Motor neuron (in vitro differentiated cells): Measurements from ENCODE around the gene MGLL. TPM values are rescaled to one million over a fixed set of nuclear protein-coding genes. Genes with fewer than 3 reads are reported as not detected.
"Not testable (repeated sequence)": the region's sequence is repeated elsewhere in the genome, so short reads cannot be mapped to it uniquely, and the experiment has no call there.

Experiments used
- ATAC-seq, 8 experiments: fragments of 200-7000 bp; cut with Tn5 transposase; replicated peaks in 6 of 8; 2 replicates each; pipeline ENCODE4 v1.8.0; 2021; ENCODE audit warnings: mild to moderate bottlenecking in 8 of 8, moderate library complexity in 8 of 8
- H3K27ac ChIP-seq, 2 donors: fragments of 250-450 bp; sonication (Bioruptor Pico); 2 replicates each; pipeline ENCODE4 v1.9.0; 2021; ENCODE audit warnings: antibody characterized with exemption in 2 of 2, mild to moderate bottlenecking in 2 of 2, moderate library complexity in 1 of 2
- H3K4me1 ChIP-seq, 2 donors: fragments of 250-450 bp; sonication (Bioruptor Pico); replicated peaks in 1 of 2; 2 replicates each; pipeline ENCODE4 v1.6.1; 2021; ENCODE audit warnings: antibody characterized with exemption in 2 of 2, mild to moderate bottlenecking in 2 of 2, moderate library complexity in 1 of 2
- H3K4me3 ChIP-seq, 5 donors: fragments of 250-450 bp; sonication (Bioruptor Pico); 2 replicates each; pipeline ENCODE4 v1.9.0; 2021; ENCODE audit warnings: antibody characterized with exemption in 5 of 5, mild to moderate bottlenecking in 5 of 5, moderate library complexity in 4 of 5
- WGBS, 10 experiments: fragments of 450-650 bp; shearing (Covaris generic); methylation state at CpG; one replicate each; pipeline ENCODE4 v1.0.0; 2022; 5-methylcytosine and 5-hydroxymethylcytosine counted together
- in situ Hi-C, 9 experiments: fragments of 400-800 bp; cut with MboI; loops; one replicate each; pipeline ENCODE4 v1.15.0; 2021; ENCODE audit warnings: low sequenced_read_pairs in 9 of 9, low pct_unique_long_range_greater_than_20kb in 2 of 9; ENCODE audit not compliant: unreplicated experiment in 9 of 9
- total RNA-seq, 8 experiments: library from RNA; unstranded; fragments of 300-600 nt; gene quantifications; 2 replicates each; pipeline versions ENCODE4 v1.2.3 to v1.2.4, GENCODE V29; 2022

MGLL gene
- total RNA-seq, 8 experiments from 2014 or later: 0.43 to 69.2 (median 4.5) TPM

DNA sequence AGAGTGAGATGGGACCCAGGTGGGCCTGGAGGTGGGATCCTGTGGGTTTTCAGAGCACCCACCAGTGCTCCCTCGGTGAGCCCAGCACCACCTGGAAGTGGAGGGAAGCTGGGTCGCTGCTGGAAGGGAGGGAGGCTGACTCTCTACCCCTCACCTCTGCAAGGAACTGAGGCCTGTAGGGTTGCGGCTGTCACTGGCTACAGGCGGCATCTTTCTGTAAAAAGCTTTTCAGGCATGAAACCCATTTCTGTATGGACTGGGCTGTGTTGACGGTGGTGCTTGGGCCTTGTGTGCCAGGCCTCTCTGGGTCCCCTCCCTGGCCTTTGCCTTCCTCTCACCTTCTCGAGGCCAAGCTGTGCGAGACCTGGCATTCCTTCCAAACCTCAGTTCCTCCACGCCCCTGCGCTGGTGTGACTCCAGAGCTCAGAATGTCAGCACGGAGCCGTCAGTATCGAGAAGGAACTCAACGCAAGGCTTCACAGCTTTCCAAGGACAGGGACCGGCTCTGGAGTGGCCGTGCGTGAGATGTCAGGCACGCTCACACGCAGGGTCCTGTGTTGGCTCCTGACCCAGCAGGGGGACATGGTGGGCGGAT lies 133.0 kb downstream of the MGLL start:
- in situ Hi-C loops: loop anchor here in 1 of 9 experiments (25.0 kb wide), 1 partner anchor 273 kb away; no protein-coding TSS in a partner anchor
- Histone ChIP-seq H3K4me3 (no peak overlapping the region), H3K4me1 (peaks cover 0 to 4% of the 10 kb centered on the region in 2 donors), H3K27ac (no peak overlapping the region)
- ATAC-seq: no peak
- WGBS, 10 experiments: 82 to 97% (median 90%) methylated on average over 3 to 14 of the region's 19 CpGs; no CpG with 5 or more reads in 5 of the 10 experiments

DNA sequence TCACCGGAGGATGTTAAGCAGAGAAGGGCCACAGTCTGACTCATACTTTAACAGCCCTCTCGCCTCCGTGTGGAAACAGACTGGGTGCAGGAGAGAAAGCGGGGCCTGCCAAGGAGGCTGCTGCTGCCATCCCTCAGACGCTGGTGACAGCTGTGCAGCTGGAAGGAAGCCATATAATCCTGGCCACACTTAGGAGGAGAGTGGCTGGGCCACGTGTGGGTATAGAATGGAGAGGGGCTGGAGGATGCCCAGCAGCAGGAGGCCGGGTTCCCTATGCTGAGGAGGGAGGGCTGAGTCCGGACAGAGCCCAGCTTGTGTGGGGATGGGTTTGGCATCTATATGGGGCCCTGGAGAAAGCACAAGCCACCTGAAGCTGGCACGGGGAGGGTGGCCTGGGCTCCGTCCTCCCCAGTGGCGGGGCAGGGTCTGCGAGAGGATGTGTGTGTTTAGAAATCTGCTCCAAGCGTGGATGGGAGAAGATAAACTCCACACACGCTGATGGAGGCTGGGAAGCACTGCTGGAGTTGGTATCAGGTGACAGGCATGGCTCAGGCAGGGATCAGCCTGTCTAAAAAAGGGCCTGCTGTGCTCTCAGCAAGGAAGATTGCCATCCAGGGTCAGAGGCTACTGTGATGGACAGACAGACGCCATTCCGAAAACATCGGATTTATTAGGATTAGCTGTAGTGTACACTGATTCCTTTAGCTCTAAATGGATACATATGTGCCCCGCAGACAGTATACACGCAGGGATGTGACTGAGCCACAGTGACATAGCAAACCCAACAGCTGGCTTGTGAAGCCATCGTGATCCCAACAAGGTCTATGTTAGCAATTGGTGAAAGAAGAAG lies 133.7 kb downstream of the MGLL start:
- H3K27ac ChIP-seq: no peak overlapping the region
- no peak overlapping the region for H3K4me3 ChIP-seq
- peaks cover 0 to 4% of the 10 kb centered on the region in 2 donors for H3K4me1 ChIP-seq
- peak in 5 of 8 experiments; percentile 32 to 70 (median 53) for ATAC-seq
- in situ Hi-C loops: loop anchor here in 1 of 9 experiments (25.0 kb wide), 1 partner anchor 274 kb away; no protein-coding TSS in a partner anchor
- WGBS, 10 experiments: 12 to 100% (median 70%) methylated on average over 1 to 8 of the region's 20 CpGs; no CpG with 5 or more reads in 4 of the 10 experiments

- H3K4me1 ChIP-seq: peaks cover 0 to 4% of the 10 kb centered on the region in 2 donors
- no peak overlapping the region for H3K4me3 ChIP-seq
- 40 to 100% (median 40%) methylated on average over 1 of the region's 2 CpGs; no CpG with 5 or more reads in 7 of the 10 experiments for WGBS, 10 experiments
- peak in 2 of 8 experiments; percentile 4 to 6 for ATAC-seq
- in situ Hi-C loops: loop anchor here in 1 of 9 experiments (25.0 kb wide), 1 partner anchor 274 kb away; no protein-coding TSS in a partner anchor
- no peak overlapping the region for H3K27ac ChIP-seq
Observed at GRCh38 chr3:127688022-127688415, 134.3 kb downstream of the MGLL start.

DNA sequence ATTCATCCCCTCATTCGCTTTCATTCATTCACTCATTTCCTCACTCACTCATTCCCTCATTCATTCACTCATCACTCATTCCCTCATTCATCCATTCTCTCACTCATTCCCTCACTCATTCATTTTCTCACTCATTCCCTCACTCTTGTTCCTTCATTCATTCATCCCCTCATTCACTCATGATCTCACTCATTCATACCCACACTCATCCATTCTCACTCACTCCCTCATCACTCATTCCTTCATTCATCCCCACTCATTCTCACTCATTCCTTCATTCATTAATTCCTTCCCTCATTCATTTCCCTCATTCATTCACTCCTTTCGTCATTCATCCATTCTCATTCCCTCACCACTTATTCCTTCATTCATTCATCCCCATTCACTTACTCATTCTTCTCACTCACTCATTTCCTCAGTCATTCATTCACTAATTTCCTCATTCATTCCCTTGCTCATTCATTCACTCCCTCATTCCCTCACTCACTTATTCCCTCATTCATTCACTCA lies 135.0 kb downstream of the MGLL start:
- ATAC-seq: no peak
- in situ Hi-C loops: loop anchor here in 1 of 9 experiments (25.0 kb wide), 1 partner anchor 275 kb away; no protein-coding TSS in a partner anchor
- no peak overlapping the region for H3K27ac ChIP-seq

GRCh38 chr3:127686512-127686894 lies 135.8 kb downstream of the MGLL start:
- ATAC-seq: no peak
- in situ Hi-C loops: loop anchor here in 1 of 9 experiments (25.0 kb wide), 1 partner anchor 276 kb away; no protein-coding TSS in a partner anchor
- peaks cover 0 to 4% of the 10 kb centered on the region in 2 donors for H3K4me1 ChIP-seq
- H3K4me3 ChIP-seq: no peak overlapping the region
- H3K27ac ChIP-seq: no peak overlapping the region

More for the DNA sequence above, 135.0 kb downstream of the MGLL start:
- 78 to 100% (median 94%) methylated on average over 1 to 2 of the region's 2 CpGs for WGBS, 10 experiments
- peaks cover 0 to 4% of the 10 kb centered on the region in 2 donors for H3K4me1 ChIP-seq
- H3K4me3 ChIP-seq: no peak overlapping the region

GRCh38 chr3:127685708-127686511 lies 136.4 kb downstream of the MGLL start:
- H3K4me3 ChIP-seq: no peak overlapping the region
- peak in 1 of 8 experiments; percentile 41 for ATAC-seq
- H3K4me1 ChIP-seq: peaks cover 0 to 4% of the 10 kb centered on the region in 2 donors
- H3K27ac ChIP-seq: no peak overlapping the region
- 61 to 96% (median 90%) methylated on average over 3 to 4 of the region's 4 CpGs for WGBS, 10 experiments
- in situ Hi-C loops: loop anchor here in 1 of 9 experiments (25.0 kb wide), 1 partner anchor 276 kb away; no protein-coding TSS in a partner anchor

DNA sequence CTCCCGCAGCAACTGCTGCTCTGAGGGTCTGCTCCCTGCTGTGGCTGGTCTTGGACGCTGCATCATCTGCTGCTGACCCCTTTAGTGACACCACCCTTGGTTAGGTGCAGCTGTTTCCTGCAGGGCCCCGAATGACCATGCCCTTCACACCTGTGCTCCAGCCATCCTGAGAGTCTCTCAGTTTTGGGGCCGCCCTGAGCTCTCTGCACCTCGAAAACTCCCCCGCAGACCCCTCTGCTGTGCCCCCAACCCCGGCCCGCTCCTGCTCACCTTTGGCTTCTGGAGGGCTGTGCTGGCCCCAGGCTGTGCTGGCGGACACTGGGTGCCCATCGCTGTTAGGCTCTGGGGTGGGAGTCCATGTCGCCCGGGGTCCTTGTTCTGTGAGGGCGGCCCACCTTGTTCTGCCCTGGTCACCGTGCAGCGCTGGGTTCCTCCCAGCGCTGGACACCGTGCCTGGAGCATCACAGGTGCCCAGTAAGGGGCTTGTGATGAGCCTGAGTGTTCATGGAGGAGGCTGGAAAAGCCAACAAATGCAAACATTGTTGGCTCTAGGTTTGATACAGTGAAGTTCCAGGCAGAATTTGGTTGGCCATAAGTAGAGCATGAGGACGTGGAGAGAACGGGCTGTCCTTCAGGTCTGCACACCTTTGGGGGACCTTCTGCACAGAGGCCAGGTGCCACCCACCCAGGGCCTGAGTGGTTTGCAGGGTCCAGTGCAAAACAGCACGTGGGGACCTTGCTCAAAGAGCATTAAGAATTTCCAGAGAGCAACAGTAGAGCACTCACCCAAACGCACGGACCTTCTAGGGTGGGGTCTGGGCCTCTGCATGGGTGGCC lies 137.2 kb downstream of the MGLL start:
- in situ Hi-C loops: loop anchor here in 1 of 9 experiments (25.0 kb wide), 1 partner anchor 277 kb away; no protein-coding TSS in a partner anchor
- WGBS, 10 experiments: 20 to 89% (median 79%) methylated on average over 1 to 9 of the region's 22 CpGs; no CpG with 5 or more reads in 3 of the 10 experiments

DNA sequence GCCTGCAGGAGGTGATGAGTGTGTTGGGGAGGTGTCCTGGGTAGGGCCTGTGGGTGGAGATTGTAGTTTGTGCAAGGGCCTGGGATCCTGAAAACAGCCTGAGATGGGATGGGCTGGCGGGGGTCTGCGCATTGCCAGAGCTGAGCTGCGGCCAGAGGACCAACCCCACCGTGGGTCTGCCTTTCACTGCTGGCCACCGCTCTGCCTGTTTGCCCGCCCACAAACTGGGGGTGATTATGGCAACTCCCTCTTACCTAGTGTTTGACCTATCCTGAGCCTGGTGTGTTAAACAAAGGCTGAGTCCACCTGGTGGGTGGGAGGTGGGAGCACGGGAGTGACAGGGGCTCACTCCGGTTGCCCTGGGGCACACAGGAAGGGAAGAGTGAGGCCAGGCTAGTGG lies 139.8 kb downstream of the MGLL start:
- 64 to 83% (median 80%) methylated on average over 1 to 2 of the region's 8 CpGs; no CpG with 5 or more reads in 6 of the 10 experiments for WGBS, 10 experiments
- Histone ChIP-seq H3K27ac (no peak overlapping the region), H3K4me1 (no peaks in the 10 kb centered on the region), H3K4me3 (no peak overlapping the region)
- in situ Hi-C loops: loop anchor here in 1 of 9 experiments (25.0 kb wide), 1 partner anchor 280 kb away; no protein-coding TSS in a partner anchor
- peak in 1 of 8 experiments; percentile 5 for ATAC-seq

More for the DNA sequence above, 137.2 kb downstream of the MGLL start:
- Histone ChIP-seq H3K4me1 (peaks cover 0 to under 1% of the 10 kb centered on the region in 2 donors), H3K27ac (no peak overlapping the region), H3K4me3 (no peak overlapping the region)
- ATAC-seq: peak in 2 of 8 experiments; percentile 23 to 25

DNA sequence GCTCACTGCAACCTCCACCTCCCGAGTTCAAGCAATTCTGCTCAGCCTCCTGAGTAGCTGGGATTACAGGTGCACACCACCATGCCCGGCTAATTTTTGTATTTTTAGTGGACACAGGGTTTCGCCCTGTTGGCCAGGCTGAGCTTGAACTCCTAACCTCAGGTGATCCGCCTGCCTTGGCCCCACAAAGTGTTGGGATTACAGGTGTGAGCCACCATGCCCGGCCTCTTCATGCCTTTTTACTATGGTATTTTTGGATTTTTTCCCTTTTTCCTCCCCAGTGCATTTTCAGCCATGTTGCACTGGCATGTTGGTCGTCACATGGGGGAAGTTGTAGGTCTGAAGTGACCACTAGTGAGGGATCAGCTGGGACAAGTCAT lies 140.2 kb downstream of the MGLL start:
- in situ Hi-C loops: loop anchor here in 1 of 9 experiments (25.0 kb wide), 1 partner anchor 280 kb away; no protein-coding TSS in a partner anchor
- not testable (repeated sequence) for H3K4me1 ChIP-seq, ATAC-seq, H3K27ac ChIP-seq, H3K4me3 ChIP-seq
- WGBS, 10 experiments: 77 to 100% (median 90%) methylated on average over 1 to 4 of the region's 6 CpGs; no CpG with 5 or more reads in 1 of the 10 experiments

DNA sequence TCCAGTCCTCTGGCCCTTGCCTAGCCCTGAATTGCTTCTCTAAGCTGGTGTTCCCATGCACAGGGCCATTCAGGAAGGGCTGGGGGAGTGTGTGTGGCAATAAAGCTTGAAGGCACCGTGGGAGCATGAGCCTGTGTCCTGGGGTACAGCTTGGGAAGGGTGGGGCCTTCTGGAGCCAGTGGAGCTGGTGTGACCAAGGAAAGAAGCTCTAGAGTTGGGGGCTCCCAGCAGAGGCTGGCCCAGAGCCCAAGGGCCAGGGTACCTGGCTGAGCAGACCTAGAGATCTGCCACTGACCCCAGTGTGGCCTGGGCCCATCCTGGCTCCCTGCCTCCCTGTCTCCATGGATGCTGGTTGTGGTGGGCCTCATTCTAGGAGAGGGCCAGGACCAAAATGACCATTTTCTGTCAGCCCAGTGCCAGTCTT lies 141.5 kb downstream of the MGLL start:
- no peak overlapping the region for H3K4me3 ChIP-seq
- in situ Hi-C loops: loop anchor here in 1 of 9 experiments (25.0 kb wide), 1 partner anchor 281 kb away; no protein-coding TSS in a partner anchor
- WGBS, 10 experiments: no CpG with 5 or more reads among the region's 1 CpG
- no peak overlapping the region for H3K27ac ChIP-seq
- no peaks in the 10 kb centered on the region for H3K4me1 ChIP-seq
- ATAC-seq: no peak

GRCh38 chr3:127680146-127680661 lies 142.1 kb downstream of the MGLL start:
- WGBS, 10 experiments: 96 to 100% (median 97%) methylated on average over 3 to 7 of the region's 21 CpGs; no CpG with 5 or more reads in 7 of the 10 experiments
- Histone ChIP-seq H3K27ac (no peak overlapping the region), H3K4me3 (no peak overlapping the region), H3K4me1 (no peaks in the 10 kb centered on the region)
- in situ Hi-C loops: loop anchor here in 1 of 9 experiments (25.0 kb wide), 1 partner anchor 282 kb away; no protein-coding TSS in a partner anchor
- ATAC-seq: no peak
